Neuronal stem cell (in vitro differentiated cells): Measurements from ENCODE around the gene ADCY6.
"Not testable (repeated sequence)": the region's sequence is repeated elsewhere in the genome, so short reads cannot be mapped to it uniquely, and the experiment has no call there.

Experiments
- DNase-seq: peaks from one replicate; pipeline ENCODE4 v3.0.0-alpha.2; 2013; ENCODE audit warnings: low spot score
- H2AFZ ChIP-seq: one replicate; pipeline ENCODE4 v1.6.1; 2013; ENCODE audit warnings: mild to moderate bottlenecking, low read length, inconsistent platforms
- H2AK5ac ChIP-seq: 2 replicates; pipeline ENCODE4 v1.6.1; 2013; ENCODE audit warnings: low read depth, mild to moderate bottlenecking, inconsistent platforms, low read length, moderate library complexity, mixed read lengths
- H2BK120ac ChIP-seq: 2 replicates; pipeline ENCODE4 v1.6.1; 2013; ENCODE audit warnings: low read depth, mild to moderate bottlenecking, inconsistent platforms, low read length, moderate library complexity, mixed read lengths
- H2BK12ac ChIP-seq: one replicate; pipeline ENCODE4 v1.6.1; 2013; ENCODE audit warnings: low read length, inconsistent platforms
- H2BK15ac ChIP-seq: 2 replicates; pipeline ENCODE4 v1.6.1; 2013; ENCODE audit warnings: mild to moderate bottlenecking, low read length, inconsistent platforms, mixed read lengths
- H2BK5ac ChIP-seq: one replicate; pipeline ENCODE4 v1.6.1; 2013; ENCODE audit warnings: inconsistent platforms, mild to moderate bottlenecking, low read length, moderate library complexity
- H3K14ac ChIP-seq: one replicate; pipeline ENCODE4 v1.6.1; 2013; ENCODE audit warnings: low read length, inconsistent platforms
- H3K18ac ChIP-seq: 2 replicates; pipeline ENCODE4 v1.6.1; 2013; ENCODE audit warnings: low read length, inconsistent platforms
- H3K23ac ChIP-seq: 2 replicates; pipeline ENCODE4 v1.6.1; 2013; ENCODE audit warnings: low read depth, mild to moderate bottlenecking, mixed read lengths, low read length, inconsistent platforms; ENCODE audit not compliant: poor library complexity
- H3K27ac ChIP-seq: replicated peaks from 3 replicates; pipeline ENCODE4 v1.5.1; 2013; ENCODE audit warnings: low read length, inconsistent platforms
- H3K27me3 ChIP-seq, 3 experiments: 2 replicates each; pipeline ENCODE4 v1.6.1; 2013; ENCODE audit warnings: low read length in 3 of 3, mild to moderate bottlenecking in 2 of 3, inconsistent platforms in 1 of 3, low read depth in 1 of 3, mixed read lengths in 1 of 3, moderate library complexity in 1 of 3; ENCODE audit not compliant: control insufficient read depth in 3 of 3, insufficient read depth in 3 of 3
- H3K36me3 ChIP-seq, 2 donors: replicated peaks in 1 of 2; 2 replicates each; pipeline ENCODE4 v1.6.1; 2013; ENCODE audit warnings: low read length in 2 of 2; ENCODE audit not compliant: control insufficient read depth in 2 of 2, insufficient read depth in 2 of 2
- H3K4ac ChIP-seq: 2 replicates; pipeline ENCODE4 v1.6.1; 2013; ENCODE audit warnings: inconsistent platforms, mild to moderate bottlenecking, low read length, moderate library complexity
- H3K4me1 ChIP-seq, 2 donors: 1 replicate in 1 of 2; 2 replicates in 1 of 2; pipeline ENCODE4 v1.6.1; 2013; ENCODE audit warnings: low read length in 2 of 2, low read depth in 1 of 2; ENCODE audit not compliant: control insufficient read depth in 2 of 2, insufficient read depth in 1 of 2
- H3K4me2 ChIP-seq: one replicate; pipeline ENCODE4 v1.6.1; 2013; ENCODE audit warnings: mild to moderate bottlenecking, low read length, inconsistent platforms; ENCODE audit not compliant: insufficient read depth, poor library complexity, severe bottlenecking
- H3K4me3 ChIP-seq, 2 donors: 2 replicates each; pipeline ENCODE4 v1.5.1; 2013; ENCODE audit warnings: low read length in 2 of 2, mild to moderate bottlenecking in 2 of 2, inconsistent platforms in 1 of 2, moderate library complexity in 1 of 2
- H3K79me1 ChIP-seq: one replicate; pipeline ENCODE4 v1.6.1; 2013; ENCODE audit warnings: low read depth, mild to moderate bottlenecking, inconsistent platforms, low read length, moderate library complexity
- H3K9ac ChIP-seq: one replicate; pipeline ENCODE4 v1.6.1; 2013; ENCODE audit warnings: mild to moderate bottlenecking, low read depth, low read length, inconsistent platforms; ENCODE audit not compliant: poor library complexity
- H3K9me3 ChIP-seq, 2 donors: replicated peaks in 1 of 2; 2 replicates each; pipeline versions ENCODE3 to v1.6.1; 2013; ENCODE audit warnings: low read length in 2 of 2, mild to moderate bottlenecking in 2 of 2, inconsistent platforms in 1 of 2, low read depth in 1 of 2, mixed read lengths in 1 of 2, moderate library complexity in 1 of 2; ENCODE audit not compliant: control insufficient read depth in 2 of 2, insufficient read depth in 1 of 2
- H4K8ac ChIP-seq: one replicate; pipeline ENCODE4 v1.6.1; 2013; ENCODE audit warnings: low read depth, mild to moderate bottlenecking, inconsistent platforms, low read length, moderate library complexity
- H4K91ac ChIP-seq: one replicate; pipeline ENCODE4 v1.6.1; 2013; ENCODE audit warnings: low read length, low read depth, mild to moderate bottlenecking, inconsistent platforms; ENCODE audit not compliant: poor library complexity
- WGBS, 2 donors: extraction: QIAGEN DNeasy Blood & Tissue Kit; methylation state at CpG; one replicate each; pipeline ENCODE4 v1.1.7; 2013; ENCODE audit warnings: missing lambda C conversion rate in 2 of 2, mixed read lengths in 1 of 2; ENCODE audit not compliant: insufficient read length in 2 of 2, insufficient replicate concordance in 1 of 2; ENCODE audit errors: extremely low coverage in 2 of 2; 5-methylcytosine and 5-hydroxymethylcytosine counted together

ADCY6 gene

GRCh38 chr12:48720171-48720570 is 68.7 kb downstream of the ADCY6 start:
- H2BK12ac ChIP-seq = not testable (repeated sequence)

DNA sequence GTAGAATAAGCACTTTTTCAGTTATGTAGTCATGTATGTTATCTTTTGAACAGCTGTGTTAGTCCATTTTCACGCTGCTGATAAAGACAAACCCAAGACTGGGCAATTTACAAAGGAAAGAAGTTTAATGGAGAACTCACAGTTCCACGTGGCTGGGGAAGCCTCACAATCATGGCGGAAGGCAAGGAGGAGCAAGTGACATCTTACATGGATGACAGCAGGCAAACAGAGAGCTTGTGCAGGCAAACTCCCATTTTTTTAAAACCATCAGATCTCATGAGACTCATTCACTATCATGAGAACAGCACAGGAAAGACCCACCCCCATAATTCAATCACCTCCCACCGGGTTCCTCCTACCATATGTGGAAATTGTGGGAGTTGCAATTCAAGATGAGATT is 69.9 kb downstream of the ADCY6 start:
- H2AK5ac ChIP-seq, H3K27ac ChIP-seq, H2BK12ac ChIP-seq, H2BK15ac ChIP-seq, H3K18ac ChIP-seq, H4K8ac ChIP-seq, DNase-seq, H2AFZ ChIP-seq, H2BK5ac ChIP-seq, H3K4ac ChIP-seq, H3K9me3 ChIP-seq, H4K91ac ChIP-seq, H3K23ac ChIP-seq, H3K9ac ChIP-seq, H3K79me1 ChIP-seq, H3K27me3 ChIP-seq, H3K4me3 ChIP-seq, H3K4me2 ChIP-seq, H3K14ac ChIP-seq, H2BK120ac ChIP-seq: not testable (repeated sequence)
- peaks cover 0 to 12% of the 10 kb centered on the region in 2 donors for H3K4me1 ChIP-seq
- H3K36me3 ChIP-seq = peaks cover 5 to 13% of the 10 kb centered on the region in 2 donors
- WGBS, 2 donors = no CpG with 5 or more reads among the region's 4 CpGs

More at GRCh38 chr12:48720171-48720570, 68.7 kb downstream of the ADCY6 start:
- not testable (repeated sequence) for H3K4me1 ChIP-seq, H3K27ac ChIP-seq, H3K4me2 ChIP-seq, H3K23ac ChIP-seq, H2BK120ac ChIP-seq, H3K18ac ChIP-seq, H3K9me3 ChIP-seq, H2BK5ac ChIP-seq, H2BK15ac ChIP-seq, H2AK5ac ChIP-seq, H3K79me1 ChIP-seq, H3K27me3 ChIP-seq, H3K36me3 ChIP-seq, H3K9ac ChIP-seq, H3K4ac ChIP-seq, H3K14ac ChIP-seq, H3K4me3 ChIP-seq, DNase-seq, H4K91ac ChIP-seq, H4K8ac ChIP-seq, H2AFZ ChIP-seq
- no CpG with 5 or more reads among the region's 2 CpGs for WGBS, 2 donors

DNA sequence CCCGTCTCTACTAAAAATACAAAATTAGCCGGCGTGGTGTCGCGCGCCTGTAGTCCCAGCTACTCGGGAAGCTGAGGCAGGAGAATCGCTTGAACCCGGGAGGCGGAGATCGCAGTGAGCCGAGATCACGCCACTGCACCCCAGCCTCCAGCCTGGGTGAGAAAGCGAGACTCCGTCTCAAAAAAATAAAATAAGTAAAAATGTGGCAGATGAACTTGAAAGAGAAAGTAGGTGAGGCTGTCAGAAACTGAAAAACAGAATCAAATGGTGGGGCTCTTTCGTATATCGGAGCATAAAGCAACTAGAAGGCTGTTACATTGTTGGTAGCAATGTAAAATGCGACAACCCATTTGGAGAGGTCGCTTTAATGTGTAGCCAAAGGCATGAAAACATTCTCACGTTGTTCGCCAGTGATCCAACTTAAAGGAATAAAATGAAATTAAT is 71.6 kb downstream of the ADCY6 start:
- Histone ChIP-seq H2AK5ac (no peak overlapping the region), H4K91ac (no peak overlapping the region), H3K23ac (no peak overlapping the region), H2AFZ (peak overlapping the region; percentile 86), H3K36me3 (peaks cover 9 to 31% of the 10 kb centered on the region in 2 donors), H3K18ac (no peak overlapping the region), H2BK15ac (no peak overlapping the region), H3K4me1 (peaks cover 0 to 13% of the 10 kb centered on the region in 2 donors), H2BK5ac (no peak overlapping the region), H4K8ac (no peak overlapping the region), H3K9me3 (peaks cover 2 to 6% of the 10 kb centered on the region in 2 donors), H2BK120ac (no peak overlapping the region), H3K4ac (no peak overlapping the region), H2BK12ac (no peak overlapping the region), H3K9ac (no peak overlapping the region), H3K27ac (peak overlapping the region; percentile 82), H3K14ac (no peak overlapping the region), H3K27me3 (no peaks in the 10 kb centered on the region), H3K4me2 (peak overlapping the region; percentile 69), H3K4me3 (peak overlapping the region; percentile 78 to 82), H3K79me1 (peaks cover 2% of the 10 kb centered on the region)
- WGBS, 2 donors = no CpG with 5 or more reads among the region's 21 CpGs
- peak; percentile 15 for DNase-seq

DNA sequence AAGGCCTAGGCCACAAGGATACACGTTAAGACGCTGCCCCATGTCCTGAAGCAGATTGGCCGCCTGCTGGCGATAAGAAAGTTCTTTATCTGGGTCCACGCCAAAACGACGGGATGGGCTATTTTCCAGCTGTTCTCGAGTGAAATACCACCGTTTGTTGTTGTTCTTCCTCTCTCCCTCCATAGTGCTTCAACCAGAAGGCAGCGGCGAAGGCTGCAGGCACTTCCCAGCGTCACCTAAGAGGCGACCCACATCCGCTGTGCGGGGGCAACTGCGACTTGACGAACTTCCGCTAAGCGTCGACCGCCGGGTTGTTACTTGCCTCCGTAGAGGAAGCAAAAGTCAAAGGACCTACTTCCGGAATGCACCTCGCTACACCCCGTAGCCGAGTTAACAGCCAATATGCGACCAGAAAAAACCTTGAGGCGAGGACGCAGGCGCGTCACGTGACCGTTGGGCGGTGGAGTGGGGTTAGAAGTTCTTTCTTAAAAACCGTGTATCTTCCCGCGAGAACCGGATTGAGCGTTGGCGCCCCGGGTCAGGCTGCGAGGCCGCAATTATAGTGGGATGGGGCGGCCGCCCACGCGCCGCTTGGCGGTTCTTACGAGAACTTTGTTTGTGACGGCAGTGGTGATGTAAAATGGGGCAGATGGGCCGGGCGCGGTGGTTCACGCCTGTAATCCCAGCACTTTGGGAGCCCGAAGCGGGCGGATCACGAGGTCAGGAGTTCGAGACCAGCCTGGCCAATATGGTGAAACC is 72.2 kb downstream of the ADCY6 start, which contains the start of gene CCNT1:
TSS of gene CCNT1 (minus strand) at position 215 of the 759 bp plus-strand sequence. CDS start at position 183, 32 bp downstream.
- Histone ChIP-seq H3K36me3 (peaks cover 9 to 35% of the 10 kb centered on the region in 2 donors), H3K4ac (no peak within 1 kb of the TSS)

More for the DNA sequence above, 72.2 kb downstream of the ADCY6 start, which contains the start of gene CCNT1:
- peak; percentile 99 for DNase-seq
- Histone ChIP-seq H3K18ac (peak within 1 kb of the TSS; percentile 87), H2BK120ac (no peak within 1 kb of the TSS), H2AK5ac (no peak within 1 kb of the TSS), H3K27me3 (no peaks in the 10 kb centered on the region), H3K4me1 (peaks cover 0 to 13% of the 10 kb centered on the region in 2 donors), H3K9me3 (peaks cover 2 to 6% of the 10 kb centered on the region in 2 donors), H4K8ac (peak within 1 kb of the TSS; percentile 65), H4K91ac (no peak within 1 kb of the TSS), H3K14ac (no peak within 1 kb of the TSS), H3K4me3 (peak within 1 kb of the TSS; percentile 78 to 94), H2BK12ac (no peak within 1 kb of the TSS), H2AFZ (peak within 1 kb of the TSS; percentile 86), H2BK5ac (no peak within 1 kb of the TSS), H3K4me2 (peak within 1 kb of the TSS; percentile 81), H3K9ac (peak within 1 kb of the TSS; percentile 78), H2BK15ac (no peak within 1 kb of the TSS), H3K79me1 (peaks cover 2% of the 10 kb centered on the region), H3K23ac (peak within 1 kb of the TSS; percentile 70), H3K27ac (peak within 1 kb of the TSS; percentile 82)
- no CpG with 5 or more reads among the region's 61 CpGs for WGBS, 2 donors
